NCI-H146 treated with DMSO at 0.1 percent for 48 hours (cell line): Measurements from ENCODE around the gene NDUFS7.
"Not testable (repeated sequence)": the region's sequence is repeated elsewhere in the genome, so short reads cannot be mapped to it uniquely, and the experiment has no call there.

Experiments used
- DNase-seq: peaks from one replicate; lab custom pipeline; 2025; ENCODE audit not compliant: unreplicated experiment; lab: John Stamatoyannopoulos, UW

NDUFS7 gene

DNA sequence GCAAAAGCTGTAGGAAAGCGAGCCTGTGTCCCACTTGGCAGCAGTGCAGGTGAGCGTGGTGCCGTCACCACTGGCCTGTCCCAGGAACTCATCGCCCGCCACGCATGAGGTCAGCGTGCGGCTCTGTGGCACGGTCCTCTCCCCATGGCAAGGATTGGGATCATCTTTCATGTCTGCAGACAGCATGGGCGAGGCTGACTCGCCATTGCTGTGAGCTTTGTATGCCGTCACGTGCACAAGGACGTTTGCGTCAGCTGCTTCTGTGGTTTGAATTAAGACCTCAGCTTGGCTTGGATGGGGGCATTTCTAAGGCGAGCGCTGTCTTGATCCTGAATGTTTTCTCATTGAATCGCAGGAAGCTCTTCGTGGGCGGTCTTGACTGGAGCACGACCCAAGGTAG lies 33.4 kb downstream of the NDUFS7 start:
- no peak for DNase-seq

GRCh38 chr19:1417681-1418495 lies 34.2 kb downstream of the NDUFS7 start:
- DNase-seq: no peak

DNA sequence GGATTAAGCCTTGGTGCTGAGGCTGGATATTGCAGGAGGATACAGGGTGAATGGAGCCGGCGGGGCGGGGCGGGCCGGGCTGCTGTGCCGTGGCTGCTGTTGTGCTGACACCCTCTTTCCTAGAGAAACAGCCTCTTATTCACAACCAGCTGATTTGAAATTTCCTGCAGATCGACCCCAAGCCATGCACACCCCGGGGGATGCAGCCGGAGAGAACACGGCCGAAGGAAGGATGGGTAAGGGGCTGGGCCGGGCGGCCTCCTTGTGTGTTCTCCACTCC lies 34.7 kb downstream of the NDUFS7 start:
- DNase-seq: no peak

DNA sequence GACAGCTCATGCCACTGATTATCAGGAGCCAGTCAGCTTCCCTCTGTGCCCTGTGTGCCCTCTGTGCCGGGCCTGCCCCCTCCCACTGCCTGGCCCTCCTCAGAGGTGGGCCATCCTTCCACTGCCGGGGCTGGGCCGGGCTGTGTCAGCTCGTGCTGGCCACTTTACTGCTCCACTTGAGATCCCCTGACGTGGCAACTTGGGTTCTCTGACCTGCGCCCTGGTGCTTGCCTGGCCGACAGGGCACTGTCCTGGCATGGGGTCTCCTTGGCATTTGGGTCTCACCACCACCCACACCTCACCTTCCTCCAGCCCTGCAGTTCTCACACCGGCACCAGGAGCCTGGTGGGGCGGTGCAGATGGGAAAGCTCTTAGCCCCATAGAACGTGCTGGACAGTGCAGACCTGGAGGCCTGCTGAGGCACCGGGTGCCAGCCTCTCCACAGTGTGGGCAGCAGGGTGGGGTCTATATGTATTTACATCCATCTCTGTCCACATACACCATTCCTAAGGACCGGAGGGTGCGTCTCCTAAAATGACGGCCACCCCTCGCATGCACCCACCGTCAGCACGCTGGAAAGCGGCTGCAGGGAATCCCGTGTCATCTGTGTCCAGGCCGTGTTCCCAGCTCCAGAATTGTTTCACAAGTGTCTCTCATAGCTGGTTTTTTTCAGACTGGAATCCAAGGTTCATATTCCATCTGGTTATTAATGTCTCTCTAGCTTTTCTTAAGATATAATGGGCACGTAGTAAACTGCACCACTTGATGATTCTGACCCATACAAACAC lies 35.4 kb downstream of the NDUFS7 start:
- DNase-seq: no peak

DNA sequence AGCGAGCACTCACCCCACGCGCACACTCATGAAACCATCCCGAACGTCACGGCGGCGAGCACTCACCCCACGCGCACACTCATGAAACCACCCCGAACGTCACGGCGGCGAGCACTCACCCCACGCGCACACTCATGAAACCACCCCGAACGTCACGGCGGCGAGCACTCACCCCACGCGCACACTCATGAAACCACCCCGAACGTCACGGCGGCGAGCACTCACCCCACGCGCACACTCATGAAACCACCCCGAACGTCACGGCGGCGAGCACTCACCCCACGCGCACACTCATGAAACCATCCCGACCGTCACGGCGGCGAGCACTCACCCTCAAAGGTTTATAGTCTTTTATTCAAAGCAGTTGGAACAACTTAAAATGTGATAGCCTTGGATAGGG lies 36.4 kb downstream of the NDUFS7 start:
- DNase-seq: not testable (repeated sequence)

- DNase-seq: no peak
Measured at GRCh38 chr19:1420590-1420989, 36.9 kb downstream of the NDUFS7 start.

- no peak for DNase-seq
Measured at GRCh38 chr19:1421218-1421957, 37.7 kb downstream of the NDUFS7 start.

- no peak for DNase-seq
Measured at GRCh38 chr19:1421958-1422305, 38.2 kb downstream of the NDUFS7 start.

- DNase-seq: no peak
Measured at GRCh38 chr19:1422360-1422759, 38.7 kb downstream of the NDUFS7 start.

- no peak for DNase-seq
Measured at GRCh38 chr19:1422943-1423342, 39.2 kb downstream of the NDUFS7 start.

DNA sequence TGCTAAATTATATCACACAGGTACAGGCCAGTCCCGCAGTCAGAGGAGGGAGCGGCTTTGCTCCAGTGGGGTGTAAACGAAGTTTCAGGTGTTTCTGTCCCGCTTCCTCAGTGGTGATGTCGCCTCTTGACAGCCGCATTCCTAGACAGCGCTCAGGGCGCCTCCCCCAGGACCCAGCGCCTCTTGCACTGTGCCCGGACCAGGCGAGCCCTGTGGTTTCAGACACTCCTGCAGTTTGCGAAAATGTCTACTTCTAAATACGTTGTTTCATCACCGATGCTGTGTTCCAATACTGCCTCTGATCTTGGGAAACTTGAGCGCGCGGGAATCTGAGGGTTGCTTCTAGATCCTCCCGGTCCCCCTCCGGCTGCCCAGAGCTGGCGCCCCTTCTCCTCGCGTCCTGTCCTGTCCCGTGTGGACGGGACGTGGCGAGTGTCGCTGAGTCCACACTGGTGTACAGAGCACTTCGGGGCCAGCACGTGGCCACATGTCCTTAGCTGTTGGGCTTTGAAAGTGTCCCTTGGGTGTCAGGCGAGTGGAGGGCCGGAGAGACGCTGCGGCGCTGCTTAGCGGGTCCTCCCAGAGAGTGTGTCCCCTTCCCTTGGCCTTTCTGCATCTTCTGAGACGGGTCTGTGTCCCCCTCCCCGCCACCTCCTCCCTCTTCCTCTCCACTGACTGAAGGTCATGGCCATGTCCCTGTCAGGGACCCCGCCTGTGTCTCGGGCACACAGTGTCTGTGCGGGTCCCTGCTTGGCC lies 39.9 kb downstream of the NDUFS7 start:
- DNase-seq: no peak

- no peak for DNase-seq
Measured at GRCh38 chr19:1424192-1424955, 40.7 kb downstream of the NDUFS7 start.

DNA sequence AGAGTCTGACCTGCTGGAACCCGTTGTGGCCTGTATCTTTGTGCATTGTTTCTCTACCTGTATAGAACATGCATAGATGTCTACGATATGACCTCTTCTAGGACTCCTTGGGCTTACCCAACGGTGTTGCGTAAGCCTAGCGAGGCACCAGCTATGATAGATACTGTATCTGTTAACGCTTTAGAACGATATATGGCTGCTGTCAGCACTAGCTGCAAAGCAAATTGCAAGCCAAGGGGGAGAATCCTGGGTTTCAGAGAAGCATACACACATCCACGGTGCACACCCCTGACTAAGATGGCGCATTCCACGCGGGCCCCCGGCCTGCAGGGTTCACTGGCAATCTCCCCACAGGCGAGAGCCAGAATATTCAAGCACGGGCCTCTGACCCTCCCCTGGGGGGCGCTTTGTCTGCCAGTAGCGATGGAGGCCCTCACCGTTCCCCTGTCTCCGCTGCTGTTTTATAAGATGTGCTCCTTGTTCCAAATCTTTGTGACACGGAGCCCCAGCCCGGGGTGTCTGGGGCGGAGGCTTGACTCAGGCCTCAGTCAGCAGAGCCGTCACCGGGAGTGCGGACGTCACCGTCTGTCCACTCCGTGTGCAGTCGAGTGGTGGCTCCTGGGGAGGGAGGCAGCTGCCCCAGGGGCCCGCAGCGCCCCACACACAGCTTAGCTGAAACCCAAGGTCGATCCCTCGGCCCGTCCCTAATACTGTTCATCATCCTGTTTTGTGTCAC lies 41.6 kb downstream of the NDUFS7 start:
- no peak for DNase-seq

DNA sequence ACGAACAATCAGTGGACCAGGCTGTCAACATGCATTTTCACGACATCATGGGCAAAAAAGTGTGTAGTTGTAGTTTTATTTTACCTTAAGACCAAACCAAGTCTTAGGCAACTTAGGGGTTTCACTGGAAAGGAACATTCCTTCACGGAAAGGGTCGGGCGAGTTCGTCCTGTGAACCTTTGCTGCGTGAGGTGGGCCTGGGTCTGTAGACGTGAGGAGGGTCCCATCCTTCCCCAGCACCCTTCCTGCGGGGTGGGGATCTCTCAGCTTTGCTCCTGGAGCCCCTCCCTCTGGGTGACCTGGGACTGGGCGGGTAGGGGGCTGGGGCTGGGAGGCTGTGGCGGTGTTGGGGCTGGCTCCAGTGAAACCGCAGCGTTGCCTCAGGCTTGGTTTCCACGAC lies 42.2 kb downstream of the NDUFS7 start:
- no peak for DNase-seq

GRCh38 chr19:1426736-1427135 lies 43.0 kb downstream of the NDUFS7 start:
- no peak for DNase-seq

DNA sequence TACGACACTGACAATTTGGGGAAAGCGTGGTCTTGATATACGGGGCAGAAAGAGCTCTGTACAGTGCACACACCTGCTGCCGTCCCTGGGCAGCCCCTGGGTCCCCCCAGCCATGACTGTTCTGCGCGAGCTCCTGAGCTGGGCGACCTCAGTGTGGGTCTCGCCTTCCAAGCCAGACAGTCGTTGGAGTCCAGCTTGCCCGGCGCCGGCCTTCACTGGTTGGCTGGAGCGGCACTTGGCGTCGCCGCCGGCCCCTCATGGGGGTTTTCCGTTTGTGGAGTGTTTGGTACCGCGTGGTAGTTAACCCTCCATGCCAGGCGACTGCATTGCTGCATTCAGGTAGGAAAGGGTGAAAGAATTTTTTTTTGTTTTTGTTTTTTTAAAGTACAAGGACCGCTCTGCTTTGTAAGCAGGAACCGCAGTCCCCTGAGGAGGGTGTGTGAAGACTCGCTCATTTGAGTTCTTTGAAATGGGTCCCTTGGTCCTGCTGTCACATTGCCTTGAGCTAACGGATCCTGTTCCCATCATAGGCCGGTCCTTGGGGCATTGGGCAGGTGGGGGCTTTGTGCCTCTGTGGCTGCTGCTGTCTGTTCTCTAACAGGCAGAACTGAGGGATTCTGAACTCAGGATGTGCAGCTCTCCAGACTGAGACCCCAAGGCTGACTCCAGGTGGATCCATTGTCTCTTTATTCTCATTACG lies 43.7 kb downstream of the NDUFS7 start:
- DNase-seq: no peak

DNA sequence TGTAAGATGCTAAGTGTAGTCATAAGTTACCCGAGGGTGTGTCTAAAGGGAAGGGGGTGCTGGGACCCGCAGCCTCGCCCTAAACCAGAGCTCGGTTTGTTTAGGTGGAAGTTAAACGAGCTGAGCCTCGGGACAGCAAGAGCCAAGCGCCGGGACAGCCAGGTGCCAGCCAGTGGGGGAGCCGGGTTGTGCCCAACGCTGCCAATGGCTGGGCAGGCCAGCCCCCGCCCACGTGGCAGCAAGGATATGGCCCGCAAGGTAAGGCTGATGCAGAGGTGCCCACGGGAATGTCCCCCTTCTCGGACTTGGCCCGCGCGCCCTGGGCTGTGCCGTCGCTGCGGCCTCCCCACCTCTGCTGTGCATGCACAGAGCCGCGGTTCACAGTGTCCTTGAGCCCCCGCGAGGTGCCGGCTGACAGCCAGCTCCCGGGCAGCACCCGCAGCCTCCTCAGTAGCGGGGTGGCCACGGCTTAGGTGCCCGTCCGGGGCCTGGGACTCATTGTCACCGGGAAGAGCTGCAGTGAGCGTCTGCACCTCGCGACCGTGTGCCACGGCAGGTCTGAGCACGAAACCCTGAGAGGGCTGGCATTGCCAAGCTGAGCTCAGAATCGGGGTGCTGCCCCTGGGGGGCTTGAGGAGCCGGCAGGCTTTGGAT lies 45.2 kb downstream of the NDUFS7 start:
- DNase-seq: no peak

GRCh38 chr19:1429750-1430149 lies 46.0 kb downstream of the NDUFS7 start:
- no peak for DNase-seq

DNA sequence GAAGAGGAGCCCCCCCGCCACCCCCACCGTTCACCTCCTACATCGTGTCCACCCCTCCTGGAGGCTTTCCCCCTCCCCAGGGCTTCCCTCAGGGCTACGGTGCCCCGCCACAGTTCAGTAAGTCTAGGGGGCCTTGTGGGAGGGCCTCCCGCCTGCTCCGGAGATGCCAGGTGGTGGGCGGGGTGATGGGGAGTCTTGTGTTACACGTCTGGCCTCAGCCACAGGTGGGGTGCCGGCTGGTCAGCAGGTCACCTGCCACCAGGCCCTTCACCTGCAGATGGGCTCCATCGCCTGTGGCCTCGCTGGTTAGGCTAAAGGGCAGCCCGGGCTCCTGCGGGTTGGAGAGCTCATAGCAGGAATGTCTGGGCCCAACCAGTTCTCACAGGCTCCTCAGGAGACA lies 46.5 kb downstream of the NDUFS7 start:
- no peak for DNase-seq
